ENCODE measurements around the gene SLF2. TPM values are rescaled to one million over a fixed set of nuclear protein-coding genes. Genes with fewer than 3 reads are reported as not detected.

The SLF2 gene
- total RNA-seq, 1 experiment from 2014 or later: 14.3 TPM

- TF ChIP-seq ATF6 (CRISPR knock-in tag; IDR thresholded peaks at IDR 0.05) (no peak), ZNF121 (CRISPR knock-in tag; IDR thresholded peaks at IDR 0.05) (no peak; the same call in 1 of the 2 replicates), ZMAT4 (CRISPR knock-in tag; IDR thresholded peaks at IDR 0.05) (no peak), ESRRA (CRISPR knock-in tag; IDR thresholded peaks at IDR 0.05; ENCODE audit: borderline replicate concordance) (peak; percentile 58; the same call in 1 of the 2 replicates), ATF1 (CRISPR knock-in tag; IDR thresholded peaks at IDR 0.05) (no peak), CTCF (IDR thresholded peaks at IDR 0.05) (peak; percentile 59; the same call in 1 of the 2 replicates), SOX15 (CRISPR knock-in tag; IDR thresholded peaks at IDR 0.05) (no peak)
Observed at GRCh38 chr10:100969187-100970075, 56.7 kb downstream of the SLF2 start, which contains the start of gene SEMA4G (continued).

- TF ChIP-seq ZNF232 (CRISPR knock-in tag; IDR thresholded peaks at IDR 0.05) (no peak), GRHL2 (CRISPR knock-in tag; IDR thresholded peaks at IDR 0.05; ENCODE audit: insufficient replicate concordance, severe bottlenecking) (no peak), ZNF121 (CRISPR knock-in tag; IDR thresholded peaks at IDR 0.05) (no peak), NFYB (CRISPR knock-in tag; conservative IDR thresholded peaks at IDR 0.05; ENCODE audit: low read depth) (no peak), ATF3 (CRISPR knock-in tag; conservative IDR thresholded peaks at IDR 0.05) (no peak), CTCF (IDR thresholded peaks at IDR 0.05) (no peak), SMAD4 (CRISPR knock-in tag; IDR thresholded peaks at IDR 0.05) (no peak), TP53 (CRISPR knock-in tag; IDR thresholded peaks at IDR 0.05) (no peak), SP1 (CRISPR knock-in tag; conservative IDR thresholded peaks at IDR 0.05) (no peak), ETV6 (CRISPR knock-in tag; IDR thresholded peaks at IDR 0.05) (no peak), PREB (CRISPR knock-in tag; IDR thresholded peaks at IDR 0.05; ENCODE audit: borderline replicate concordance) (no peak), OVOL2 (CRISPR knock-in tag; IDR thresholded peaks at IDR 0.05; ENCODE audit: borderline replicate concordance) (no peak), ZBTB43 (CRISPR knock-in tag; IDR thresholded peaks at IDR 0.05) (no peak), NR2C2 (CRISPR knock-in tag; IDR thresholded peaks at IDR 0.05) (no peak), ZNF317 (CRISPR knock-in tag; IDR thresholded peaks at IDR 0.05; ENCODE audit: borderline replicate concordance, low read depth) (no peak), CREM (CRISPR knock-in tag; IDR thresholded peaks at IDR 0.05) (no peak), IRF2 (CRISPR knock-in tag; IDR thresholded peaks at IDR 0.05; ENCODE audit: borderline replicate concordance, low read depth) (no peak), ELF4 (CRISPR knock-in tag; IDR thresholded peaks at IDR 0.05; ENCODE audit: low read depth) (no peak), ZNF423 (CRISPR knock-in tag; IDR thresholded peaks at IDR 0.05) (no peak)
- peaks cover 31% of the 10 kb centered on the region for H3K4me1 Mint-ChIP-seq
- POLR2A ChIA-PET: no interaction called here
- no peaks in the 10 kb centered on the region for H3K9me3 Mint-ChIP-seq
- CTCF ChIA-PET: interaction anchor here (0.7 to 5.6 kb wide), 17 partner anchors 15 to 400 kb away, joined by 3 to 41 read pairs (median 5); partner anchors contain the start of genes LZTS2 and MRPL43
- peak; percentile 14 for ATAC-seq
- H3K27me3 Mint-ChIP-seq (ENCODE audit: low read depth): no peaks in the 10 kb centered on the region; the same call in 1 of the 2 replicates
- H3K4me3 Mint-ChIP-seq: peak overlapping the region; percentile 74
- no peak overlapping the region for H3K27ac Mint-ChIP-seq
- H3K36me3 Mint-ChIP-seq: no peaks in the 10 kb centered on the region
- DNase-seq (ENCODE audit: low spot score): peak; percentile 66
Observed at GRCh38 chr10:100970076-100970913, 57.5 kb downstream of the SLF2 start.

Data from WTC11 (cell line).